HFFc6 (cell line): Measurements from ENCODE around the gene ERC2. TPM values are rescaled to one million over a fixed set of nuclear protein-coding genes. Genes with fewer than 3 reads are reported as not detected.
A peak's percentile ranks its signal among the peaks of the same experiment; 100 is the strongest.

Experiments used
- DNase-seq: peaks from one replicate; pipeline ENCODE4 v3.0.0-alpha.2; 2018
- H3K27ac Mint-ChIP-seq: 2 replicates; pipeline ENCODE4 v1.8.0; 2020; ENCODE audit warnings: mild to moderate bottlenecking, mixed read lengths
- H3K27me3 Mint-ChIP-seq: 2 replicates; pipeline ENCODE4 v1.8.0; 2021; ENCODE audit warnings: mild to moderate bottlenecking, moderate library complexity, mixed read lengths; ENCODE audit not compliant: insufficient read depth
- H3K36me3 Mint-ChIP-seq: 2 replicates; pipeline ENCODE4 v1.8.0; 2021; ENCODE audit warnings: low read depth, mixed read lengths
- H3K4me1 Mint-ChIP-seq: 2 replicates; pipeline ENCODE4 v1.8.0; 2020; ENCODE audit warnings: low read depth, mixed read lengths
- H3K4me3 Mint-ChIP-seq: 2 replicates; pipeline ENCODE4 v1.8.0; 2020; ENCODE audit warnings: mild to moderate bottlenecking, moderate library complexity, mixed read lengths
- H3K9me3 Mint-ChIP-seq: 2 replicates; pipeline ENCODE4 v1.8.0; 2020; ENCODE audit warnings: mild to moderate bottlenecking, mixed read lengths
- CTCF ChIP-seq: fragments of 200-600 bp; sonication (generic); IDR thresholded peaks from 2 replicates; pipeline ENCODE4 v1.5.0; 2021; ENCODE audit warnings: antibody characterized with exemption, mild to moderate bottlenecking
- total RNA-seq, 6 experiments: library from RNA; stranded (reverse); fragmentation: NEBNext Ultra II Directional; extraction: Animal tissue kit (Norgen Biotek cat#: 25700); gene quantifications; 2 replicates in 1 of 6; 3 replicates in 5 of 6; pipeline ENCODE4 v1.2.3, GENCODE V29; 2021

ERC2 gene
- total RNA-seq, 6 experiments from 2014 or later: 0.11 TPM; not detected in 5

GRCh38 chr3:55562700-55563099 is 905.6 kb downstream of the ERC2 start:
- Mint-ChIP-seq H3K27ac (no peak overlapping the region), H3K9me3 (no peaks in the 10 kb centered on the region), H3K36me3 (no peaks in the 10 kb centered on the region), H3K4me3 (no peak overlapping the region), H3K27me3 (peaks cover 11% of the 10 kb centered on the region), H3K4me1 (peaks cover 19% of the 10 kb centered on the region)
- no peak for DNase-seq
- no peak for TF ChIP-seq CTCF

GRCh38 chr3:55559500-55560423 is 908.5 kb downstream of the ERC2 start:
- no peak for DNase-seq
- Mint-ChIP-seq H3K4me1 (peaks cover 37% of the 10 kb centered on the region), H3K9me3 (no peaks in the 10 kb centered on the region), H3K27ac (no peak overlapping the region), H3K36me3 (no peaks in the 10 kb centered on the region), H3K27me3 (peaks cover 20% of the 10 kb centered on the region), H3K4me3 (no peak overlapping the region)
- no peak for TF ChIP-seq CTCF

- DNase-seq: peak; percentile 42
- H3K9me3 Mint-ChIP-seq: no peaks in the 10 kb centered on the region
- H3K27me3 Mint-ChIP-seq: peaks cover 17% of the 10 kb centered on the region
- TF ChIP-seq CTCF: no peak
- no peaks in the 10 kb centered on the region for H3K36me3 Mint-ChIP-seq
- no peak overlapping the region; the same call in 1 of the 2 replicates for H3K27ac Mint-ChIP-seq
- H3K4me1 Mint-ChIP-seq: peaks cover 39% of the 10 kb centered on the region
- no peak overlapping the region for H3K4me3 Mint-ChIP-seq
Measured at GRCh38 chr3:55558316-55558715, 910.0 kb downstream of the ERC2 start.

GRCh38 chr3:55557549-55557948 is 910.7 kb downstream of the ERC2 start:
- H3K4me1 Mint-ChIP-seq: peaks cover 39% of the 10 kb centered on the region
- H3K27me3 Mint-ChIP-seq: peaks cover 17% of the 10 kb centered on the region
- no peak overlapping the region for H3K4me3 Mint-ChIP-seq
- no peaks in the 10 kb centered on the region for H3K9me3 Mint-ChIP-seq
- DNase-seq: no peak
- no peak for TF ChIP-seq CTCF
- no peaks in the 10 kb centered on the region for H3K36me3 Mint-ChIP-seq
- H3K27ac Mint-ChIP-seq: no peak overlapping the region

- no peak for TF ChIP-seq CTCF
- no peak overlapping the region for H3K27ac Mint-ChIP-seq
Measured at GRCh38 chr3:55556619-55557537, 911.4 kb downstream of the ERC2 start.

More at GRCh38 chr3:55556619-55557537, 911.4 kb downstream of the ERC2 start:
- no peak overlapping the region for H3K4me3 Mint-ChIP-seq
- peak; percentile 30 for DNase-seq
- peaks cover 17% of the 10 kb centered on the region for H3K27me3 Mint-ChIP-seq
- H3K9me3 Mint-ChIP-seq: no peaks in the 10 kb centered on the region
- no peaks in the 10 kb centered on the region for H3K36me3 Mint-ChIP-seq
- peaks cover 39% of the 10 kb centered on the region for H3K4me1 Mint-ChIP-seq
